WERI-Rb-1 (cell line): ENCODE measurements around the gene KCNMA1.

Experiments
- DNase-seq: peaks from one replicate; pipeline ENCODE4 v3.0.0-alpha.2; 2020
- H3K27ac ChIP-seq: fragments of 250-450 bp; sonication (Bioruptor Pico); 2 replicates; pipeline ENCODE4 v1.5.1; 2020; ENCODE audit warnings: mild to moderate bottlenecking, moderate library complexity
- H3K27me3 ChIP-seq: fragments of 250-450 bp; sonication (Bioruptor Pico); 2 replicates; pipeline ENCODE4 v1.5.1; 2021; ENCODE audit warnings: mild to moderate bottlenecking, low read depth, moderate library complexity; ENCODE audit not compliant: insufficient read depth, severe bottlenecking
- H3K36me3 ChIP-seq: fragments of 250-450 bp; sonication (Bioruptor Pico); 2 replicates; pipeline ENCODE4 v1.5.1; 2020; ENCODE audit warnings: mild to moderate bottlenecking, moderate library complexity
- H3K4me3 ChIP-seq: 2 replicates; pipeline ENCODE4 v1.5.1; 2011; ENCODE audit warnings: low read depth, mild to moderate bottlenecking, control low read depth, low read length
- H3K9me3 ChIP-seq: fragments of 250-450 bp; sonication (Bioruptor Pico); 2 replicates; pipeline ENCODE4 v1.5.1; 2021; ENCODE audit warnings: mild to moderate bottlenecking, moderate library complexity; ENCODE audit not compliant: severe bottlenecking
- CTCF ChIP-seq: IDR thresholded peaks from 2 replicates; pipeline ENCODE4 v1.5.1; 2011; ENCODE audit warnings: low read depth, mild to moderate bottlenecking, control low read depth, inconsistent platforms, low read length

The KCNMA1 gene

DNA sequence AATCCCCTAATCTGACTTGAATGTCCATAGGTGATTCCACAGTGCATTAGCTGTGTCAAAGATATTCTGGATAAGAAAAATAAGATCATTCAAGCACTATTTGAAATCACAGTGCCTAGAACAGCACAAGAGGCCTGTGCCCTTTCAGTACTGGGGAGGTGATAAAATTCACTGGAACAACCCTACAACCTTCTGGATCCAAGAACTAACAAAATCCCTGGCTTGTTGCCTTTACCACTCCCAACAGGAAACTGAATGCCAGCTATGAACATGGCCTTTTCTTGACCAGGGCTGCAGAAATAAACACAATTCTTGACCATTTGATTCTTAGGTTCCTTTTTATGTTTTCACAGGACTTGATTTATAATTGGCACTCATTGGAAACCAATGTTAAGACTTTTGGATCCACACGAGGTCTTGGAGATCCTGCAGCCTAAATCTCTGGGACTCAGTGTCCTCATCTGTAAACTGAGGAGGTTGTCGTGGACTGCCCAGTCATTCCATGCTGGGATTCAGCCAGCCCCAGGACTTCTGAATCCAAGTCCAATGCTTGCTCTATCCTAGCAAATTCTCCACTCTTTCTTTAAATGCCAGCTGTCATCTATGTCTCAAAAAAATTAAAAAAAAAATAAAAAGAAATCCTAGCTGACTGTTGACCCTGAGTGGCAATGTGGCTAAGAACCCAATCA lies 624.7 kb downstream of the KCNMA1 start:
- H3K27ac ChIP-seq: no peak overlapping the region
- no peak for TF ChIP-seq CTCF
- no peaks in the 10 kb centered on the region for H3K27me3 ChIP-seq
- H3K36me3 ChIP-seq: no peaks in the 10 kb centered on the region
- DNase-seq: no peak
- H3K4me3 ChIP-seq: no peak overlapping the region
- H3K9me3 ChIP-seq: no peaks in the 10 kb centered on the region

- no peaks in the 10 kb centered on the region for H3K27me3 ChIP-seq
- H3K9me3 ChIP-seq: peaks cover under 1% of the 10 kb centered on the region
- no peak for DNase-seq
- no peaks in the 10 kb centered on the region for H3K36me3 ChIP-seq
- no peak overlapping the region for H3K4me3 ChIP-seq
- no peak overlapping the region for H3K27ac ChIP-seq
- no peak for TF ChIP-seq CTCF
These were observed 625.5 kb downstream of the KCNMA1 start for GRCh38 chr10:77011874-77012811.

GRCh38 chr10:77010430-77010829 lies 627.2 kb downstream of the KCNMA1 start:
- no peak for TF ChIP-seq CTCF
- Histone ChIP-seq H3K4me3 (no peak overlapping the region), H3K27me3 (no peaks in the 10 kb centered on the region), H3K9me3 (peaks cover 7% of the 10 kb centered on the region), H3K36me3 (no peaks in the 10 kb centered on the region), H3K27ac (no peak overlapping the region)
- DNase-seq: no peak

DNA sequence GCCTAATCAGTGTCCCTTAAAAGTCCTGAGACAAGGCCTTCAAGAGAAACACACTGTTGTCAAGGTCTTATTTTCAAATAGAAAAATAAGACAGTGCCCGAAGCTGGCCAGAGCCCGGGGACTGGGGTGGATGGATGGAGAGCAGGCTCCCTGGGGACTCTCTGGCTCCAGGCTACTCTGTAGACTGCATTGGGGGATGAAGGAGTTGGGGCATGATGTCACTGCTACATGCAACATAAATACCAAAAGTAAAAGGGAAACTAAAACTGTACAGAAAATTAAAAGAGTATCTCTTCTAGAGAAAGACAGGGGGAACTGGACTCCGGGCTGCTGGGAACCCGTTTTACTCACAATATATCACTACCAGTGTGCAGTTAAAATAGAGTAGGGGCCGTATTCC lies 629.8 kb downstream of the KCNMA1 start:
- no peaks in the 10 kb centered on the region for H3K36me3 ChIP-seq
- DNase-seq: no peak
- no peak overlapping the region for H3K27ac ChIP-seq
- no peak for TF ChIP-seq CTCF
- peaks cover 7% of the 10 kb centered on the region for H3K9me3 ChIP-seq
- no peaks in the 10 kb centered on the region for H3K27me3 ChIP-seq
- no peak overlapping the region for H3K4me3 ChIP-seq

DNA sequence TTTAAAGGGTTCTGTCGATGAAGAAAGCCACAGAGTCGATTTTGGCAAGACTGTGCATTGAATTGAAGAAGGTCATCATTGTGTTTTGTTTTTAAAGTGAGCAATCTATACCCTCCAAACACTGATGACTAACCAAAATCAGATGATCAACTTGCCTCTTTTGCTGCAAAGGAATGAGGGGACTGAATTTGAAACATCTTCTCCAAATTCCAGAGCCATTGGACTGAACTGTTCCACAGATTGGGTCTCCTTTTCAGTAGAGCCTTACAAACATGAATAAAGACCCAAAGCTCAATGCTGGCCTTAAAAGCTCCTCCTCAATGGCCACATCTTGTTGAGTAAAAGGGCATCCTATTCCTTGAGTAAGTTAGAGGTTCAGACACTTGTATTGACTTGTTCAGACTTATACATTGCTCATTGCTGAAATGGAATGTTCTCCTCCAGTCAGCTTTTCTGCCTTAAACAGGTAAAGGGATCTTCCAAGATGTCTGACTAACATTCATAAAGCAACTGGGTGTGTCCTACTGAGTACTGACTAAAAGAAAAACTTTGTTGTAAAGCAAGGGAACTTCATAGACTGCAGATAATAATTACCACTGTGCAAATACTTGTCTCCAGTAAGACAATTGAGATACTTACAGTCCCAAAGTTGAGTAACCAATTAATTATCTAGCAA lies 630.6 kb downstream of the KCNMA1 start:
- no peak for DNase-seq
- H3K4me3 ChIP-seq: no peak overlapping the region
- no peak for TF ChIP-seq CTCF
- peaks cover 7% of the 10 kb centered on the region for H3K9me3 ChIP-seq
- no peak overlapping the region for H3K27ac ChIP-seq
- no peaks in the 10 kb centered on the region for H3K27me3 ChIP-seq
- no peaks in the 10 kb centered on the region for H3K36me3 ChIP-seq
